HTR-8/SVneo (cell line): Measurements from ENCODE around the gene PLA2G6.

ENCODE experiments used
- DNase-seq: peaks from one replicate; pipeline ENCODE4 v3.0.0; 2011; ENCODE audit warnings: low spot score, mixed read lengths; ENCODE audit not compliant: insufficient read length
- FAIRE-seq: peaks from 2 replicates; lab custom pipeline; 2011; peaks lifted over from hg19 to GRCh38; lab: Jason Lieb, UNC

PLA2G6 gene

DNA sequence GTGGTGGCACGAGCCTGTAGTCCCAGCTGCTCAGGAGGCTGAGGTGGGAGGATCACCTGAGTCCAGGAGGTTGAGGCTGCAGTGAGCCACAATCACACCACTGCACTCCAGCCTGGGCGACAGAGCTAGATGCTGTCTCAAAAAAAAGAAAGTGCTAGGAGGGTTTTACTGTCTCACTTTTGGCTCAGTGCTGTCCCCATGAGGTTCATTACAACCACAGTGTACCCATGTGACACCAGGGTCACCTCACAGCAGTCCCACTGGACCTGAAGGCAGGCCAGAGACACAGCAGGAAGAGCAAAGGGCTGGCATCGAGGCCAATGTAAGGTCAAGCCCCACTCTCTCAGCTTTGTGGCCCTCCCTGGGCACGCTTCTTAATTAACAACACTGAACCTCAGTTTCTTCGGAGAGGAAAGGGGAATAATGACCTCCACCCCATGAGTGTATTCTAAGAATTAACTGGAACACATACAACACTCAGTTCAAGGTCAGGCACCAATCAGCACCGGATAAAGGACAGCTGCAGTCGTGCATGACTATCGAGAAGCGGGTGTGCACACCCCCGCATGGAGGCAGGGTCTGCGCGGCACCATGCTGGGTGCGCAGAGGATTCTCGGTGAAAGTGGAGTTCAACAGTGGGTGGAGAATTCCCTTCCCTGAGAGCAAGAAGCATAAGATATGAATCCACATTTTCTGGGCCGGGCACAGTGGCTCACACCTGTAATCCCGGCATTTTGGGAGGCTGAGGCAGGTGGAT lies 40.2 kb downstream of the PLA2G6 start:
- FAIRE-seq = no peak
- no peak for DNase-seq

- no peak for FAIRE-seq
- DNase-seq = no peak
Measured at GRCh38 chr22:38139901-38140300, 41.7 kb downstream of the PLA2G6 start.

- no peak for FAIRE-seq
Measured at GRCh38 chr22:38138961-38139360, 42.7 kb downstream of the PLA2G6 start.

GRCh38 chr22:38137876-38138687 lies 43.5 kb downstream of the PLA2G6 start:
- FAIRE-seq (no peak), DNase-seq (no peak)

More at GRCh38 chr22:38138961-38139360, 42.7 kb downstream of the PLA2G6 start:
- DNase-seq = no peak

- FAIRE-seq = no peak
- DNase-seq = no peak
Measured at GRCh38 chr22:38136607-38137006, 45.0 kb downstream of the PLA2G6 start.

GRCh38 chr22:38135133-38135706 lies 46.4 kb downstream of the PLA2G6 start:
- DNase-seq (peak; percentile 57), FAIRE-seq (peak; percentile 28)

GRCh38 chr22:38133331-38133730 lies 48.3 kb downstream of the PLA2G6 start:
- FAIRE-seq (no peak), DNase-seq (no peak)

- FAIRE-seq = no peak
Measured at GRCh38 chr22:38132794-38133193, 48.8 kb downstream of the PLA2G6 start.

GRCh38 chr22:38132136-38132535 lies 49.5 kb downstream of the PLA2G6 start:
- FAIRE-seq = no peak
- DNase-seq = no peak

More at GRCh38 chr22:38132794-38133193, 48.8 kb downstream of the PLA2G6 start:
- DNase-seq = no peak

GRCh38 chr22:38131399-38131798 lies 50.2 kb downstream of the PLA2G6 start:
- FAIRE-seq = no peak
- DNase-seq = no peak

DNA sequence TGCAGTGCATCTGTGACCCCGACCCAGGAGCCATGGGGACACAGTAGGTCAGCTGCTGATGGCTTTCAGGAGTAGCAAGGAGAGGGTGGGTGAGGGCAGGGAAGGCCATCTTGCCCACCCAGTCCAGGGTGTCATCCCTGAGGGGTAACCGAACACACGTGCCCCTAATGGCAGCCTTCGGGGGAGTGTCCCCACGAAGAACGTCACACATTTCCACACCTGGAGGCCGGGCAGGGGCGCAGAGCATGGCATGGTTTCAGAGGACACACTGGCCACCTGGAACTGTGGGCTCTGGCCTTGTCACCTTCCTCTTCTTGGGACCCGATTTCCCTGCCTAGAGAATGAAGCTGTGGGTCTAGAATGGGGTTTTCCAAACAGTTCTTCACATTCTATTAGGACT lies 51.8 kb downstream of the PLA2G6 start:
- DNase-seq (no peak), FAIRE-seq (no peak)

- DNase-seq = no peak
- no peak for FAIRE-seq
Measured at GRCh38 chr22:38129021-38129420, 52.6 kb downstream of the PLA2G6 start.

DNA sequence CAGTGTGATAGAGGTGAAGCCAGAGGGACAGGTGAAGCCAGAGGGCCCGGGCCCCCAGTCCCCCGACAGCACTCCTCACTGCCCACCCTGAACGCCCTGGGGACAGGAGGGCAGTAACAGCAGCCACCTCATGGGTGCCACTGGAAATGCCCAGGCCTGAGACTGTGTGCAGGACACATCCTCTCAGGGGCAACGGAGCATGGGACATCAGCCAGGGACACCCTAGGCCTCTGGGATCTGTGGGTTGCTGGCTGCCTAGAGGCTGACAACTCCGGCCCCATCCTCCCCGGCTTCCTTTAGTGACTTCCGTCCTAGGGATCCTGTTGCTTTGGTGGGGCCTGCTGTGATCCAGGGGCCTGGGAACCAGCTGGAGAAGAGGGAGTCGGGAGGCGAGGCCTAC lies 53.8 kb downstream of the PLA2G6 start:
- DNase-seq (no peak), FAIRE-seq (no peak)

- no peak for FAIRE-seq
Measured at GRCh38 chr22:38126928-38127668, 54.5 kb downstream of the PLA2G6 start.

GRCh38 chr22:38125751-38126201 lies 55.9 kb downstream of the PLA2G6 start:
- FAIRE-seq (no peak), DNase-seq (no peak)

More at GRCh38 chr22:38126928-38127668, 54.5 kb downstream of the PLA2G6 start:
- DNase-seq = no peak

DNA sequence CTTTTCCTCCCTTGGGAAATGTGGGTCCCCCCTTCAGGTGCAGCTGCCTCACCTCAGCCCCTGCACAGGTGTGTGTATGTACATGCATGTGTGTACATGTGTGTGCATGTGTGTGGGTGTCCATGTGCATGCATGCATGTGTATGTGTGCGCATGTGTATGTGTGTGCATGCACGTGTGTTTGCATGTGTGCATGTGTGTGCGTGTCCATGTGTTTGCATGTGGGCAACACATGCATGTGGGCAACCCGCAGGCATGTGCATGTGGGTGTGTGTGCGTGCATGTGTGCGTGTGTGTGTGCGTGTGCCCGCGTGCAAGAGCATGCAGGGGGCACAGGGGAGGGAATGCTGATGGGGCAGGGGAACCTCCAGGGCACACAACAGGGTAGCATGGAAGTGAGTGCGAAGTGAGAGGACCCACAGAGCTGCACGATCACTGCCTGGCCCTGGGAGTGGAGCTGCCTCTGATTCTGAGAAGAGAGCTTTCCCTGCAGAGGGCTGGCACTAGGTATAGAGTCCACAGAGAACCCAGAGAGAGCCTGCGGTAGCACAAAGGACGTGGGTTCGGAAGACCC lies 56.5 kb downstream of the PLA2G6 start:
- FAIRE-seq (no peak), DNase-seq (no peak)

DNA sequence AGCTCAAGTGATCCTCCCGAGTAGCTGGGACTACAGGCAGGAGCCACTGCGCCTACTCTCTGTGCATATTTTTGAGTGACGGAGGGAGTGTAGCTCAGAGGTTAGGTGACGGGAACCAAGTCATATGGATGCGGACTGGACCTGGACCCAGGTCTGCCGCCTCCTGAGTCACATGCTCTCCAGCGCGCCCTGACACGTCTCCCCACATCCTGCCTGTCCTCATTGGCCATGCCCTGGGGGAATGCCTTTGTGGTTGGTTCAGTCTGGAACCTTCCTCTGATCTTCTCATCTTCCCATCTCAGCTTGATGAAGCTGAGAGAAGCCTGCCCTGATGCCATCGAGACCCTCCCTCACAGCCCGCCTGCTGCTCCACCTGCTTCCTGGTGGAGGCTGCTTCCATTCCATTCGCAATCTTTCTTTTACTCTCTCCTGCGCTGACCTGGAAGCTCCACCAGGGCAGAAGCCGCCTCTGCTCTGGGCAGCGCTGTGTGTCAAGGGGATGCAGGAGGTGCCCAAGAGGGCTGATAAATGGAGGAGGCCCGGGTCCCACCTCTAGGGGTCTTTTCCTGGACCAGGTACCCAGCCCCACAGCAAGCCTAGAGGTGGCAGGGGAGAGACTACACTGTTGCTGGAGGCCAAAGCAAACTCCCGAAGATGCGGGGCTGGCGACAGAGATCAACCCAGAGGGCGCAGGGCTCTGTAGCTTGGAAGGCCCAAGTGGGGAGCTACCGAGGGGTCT lies 57.2 kb downstream of the PLA2G6 start:
- FAIRE-seq = no peak
- no peak for DNase-seq

- DNase-seq (no peak), FAIRE-seq (no peak)
Measured at GRCh38 chr22:38122616-38123015, 59.0 kb downstream of the PLA2G6 start.
